Colonic mucosa (tissue), 4 donors: Measurements from ENCODE around the gene RPS14. TPM values are rescaled to one million over a fixed set of nuclear protein-coding genes. Genes with fewer than 3 reads are reported as not detected.

Experiments
- DNase-seq: peaks from one replicate; pipeline ENCODE4 v3.0.0-alpha.2; 2020
- H3K27ac ChIP-seq: fragments of 200-600 bp; one replicate; pipeline ENCODE4 v1.8.0; 2021
- H3K27me3 ChIP-seq: fragments of 200-600 bp; one replicate; pipeline ENCODE4 v1.8.0; 2021
- H3K36me3 ChIP-seq: fragments of 200-600 bp; one replicate; pipeline ENCODE4 v1.8.0; 2021
- H3K4me1 ChIP-seq: fragments of 200-600 bp; one replicate; pipeline ENCODE4 v1.8.0; 2021; ENCODE audit warnings: mild to moderate bottlenecking
- H3K4me3 ChIP-seq: fragments of 200-600 bp; one replicate; pipeline ENCODE4 v1.8.0; 2021
- H3K9ac ChIP-seq, 2 donors: one replicate each; pipeline ENCODE4 v1.7.0; 2013; ENCODE audit warnings: control low read depth in 2 of 2, low read depth in 2 of 2, low read length in 2 of 2
- H3K9me3 ChIP-seq: fragments of 200-600 bp; one replicate; pipeline ENCODE4 v1.8.0; 2021
- CTCF ChIP-seq: fragments of 200-600 bp; IDR thresholded peaks from one replicate; pipeline ENCODE4 v1.8.0; 2022; ENCODE audit warnings: antibody characterized with exemption, mild to moderate bottlenecking
- intact Hi-C: fragments of 100-400 bp; cut with DNase I; formaldehyde crosslinking; loops from one replicate; pipeline ENCODE4 v1.14.1; 2022
- total RNA-seq, 2 donors: library from RNA; stranded (reverse); fragmentation: NEBNext Ultra II Directional in 1 of 2; extraction: Animal tissue kit (Norgen Biotek cat#: 25700) in 1 of 2; gene quantifications; one replicate each; pipeline ENCODE4 v1.2.1, GENCODE V29; 2021
- donor health status: healthy.
- donor health status: DM: no; HTN: no; CAD: no.
- donor health status: DM: no; HTN: no; CAD: no.

RPS14 gene
- total RNA-seq, 2 donors from 2014 or later, result 1,643 to 1,700 TPM

- Histone ChIP-seq H3K9ac (no peak overlapping the region), H3K4me3 (no peak overlapping the region), H3K27ac (no peak overlapping the region), H3K9me3 (no peaks in the 10 kb centered on the region), H3K4me1 (no peaks in the 10 kb centered on the region), H3K36me3 (peaks cover 6% of the 10 kb centered on the region), H3K27me3 (no peaks in the 10 kb centered on the region)
- no peak for DNase-seq
- no peak for TF ChIP-seq CTCF
- intact Hi-C loops, result no loop called here
Measured at GRCh38 chr5:150397782-150398721, 51.5 kb downstream of the RPS14 start.

GRCh38 chr5:150397146-150397781 is 52.3 kb downstream of the RPS14 start:
- no peaks in the 10 kb centered on the region for H3K4me1 ChIP-seq
- H3K36me3 ChIP-seq, result no peaks in the 10 kb centered on the region
- no peaks in the 10 kb centered on the region for H3K27me3 ChIP-seq
- DNase-seq, result no peak
- H3K9ac ChIP-seq, result no peak overlapping the region
- TF ChIP-seq CTCF, result no peak
- intact Hi-C loops, result no loop called here
- no peaks in the 10 kb centered on the region for H3K9me3 ChIP-seq
- H3K4me3 ChIP-seq, result no peak overlapping the region
- no peak overlapping the region for H3K27ac ChIP-seq

- Histone ChIP-seq H3K4me1 (no peaks in the 10 kb centered on the region), H3K36me3 (no peaks in the 10 kb centered on the region), H3K27ac (no peak overlapping the region), H3K9ac (no peak overlapping the region), H3K27me3 (no peaks in the 10 kb centered on the region), H3K9me3 (no peaks in the 10 kb centered on the region), H3K4me3 (no peak overlapping the region)
- TF ChIP-seq CTCF, result no peak
- intact Hi-C loops, result no loop called here
- DNase-seq, result no peak
Measured at GRCh38 chr5:150396267-150396666, 53.3 kb downstream of the RPS14 start.

GRCh38 chr5:150395688-150395975 is 53.9 kb downstream of the RPS14 start:
- no peak for TF ChIP-seq CTCF
- Histone ChIP-seq H3K36me3 (no peaks in the 10 kb centered on the region), H3K4me1 (no peaks in the 10 kb centered on the region), H3K9ac (no peak overlapping the region), H3K27ac (no peak overlapping the region), H3K9me3 (no peaks in the 10 kb centered on the region), H3K4me3 (no peak overlapping the region), H3K27me3 (no peaks in the 10 kb centered on the region)
- intact Hi-C loops, result no loop called here
- no peak for DNase-seq

GRCh38 chr5:150394912-150395687 is 54.4 kb downstream of the RPS14 start:
- no peak for DNase-seq
- H3K4me3 ChIP-seq, result no peak overlapping the region
- no peak overlapping the region for H3K27ac ChIP-seq
- intact Hi-C loops, result no loop called here
- no peaks in the 10 kb centered on the region for H3K4me1 ChIP-seq
- H3K27me3 ChIP-seq, result no peaks in the 10 kb centered on the region
- no peak for TF ChIP-seq CTCF
- no peaks in the 10 kb centered on the region for H3K36me3 ChIP-seq
- no peak overlapping the region for H3K9ac ChIP-seq
- no peaks in the 10 kb centered on the region for H3K9me3 ChIP-seq
